DMS53 treated with DMSO at 0.1 percent for 48 hours (cell line): ENCODE data around the gene LCLAT1.
"Not testable (repeated sequence)": the region's sequence is repeated elsewhere in the genome, so short reads cannot be mapped to it uniquely, and the experiment has no call there.

Experiments
- DNase-seq: peaks from one replicate; lab custom pipeline; 2025; ENCODE audit not compliant: unreplicated experiment; lab: John Stamatoyannopoulos, UW

The LCLAT1 gene

GRCh38 chr2:30583204-30583749, 136.2 kb downstream of the LCLAT1 start:
- no peak for DNase-seq

DNA sequence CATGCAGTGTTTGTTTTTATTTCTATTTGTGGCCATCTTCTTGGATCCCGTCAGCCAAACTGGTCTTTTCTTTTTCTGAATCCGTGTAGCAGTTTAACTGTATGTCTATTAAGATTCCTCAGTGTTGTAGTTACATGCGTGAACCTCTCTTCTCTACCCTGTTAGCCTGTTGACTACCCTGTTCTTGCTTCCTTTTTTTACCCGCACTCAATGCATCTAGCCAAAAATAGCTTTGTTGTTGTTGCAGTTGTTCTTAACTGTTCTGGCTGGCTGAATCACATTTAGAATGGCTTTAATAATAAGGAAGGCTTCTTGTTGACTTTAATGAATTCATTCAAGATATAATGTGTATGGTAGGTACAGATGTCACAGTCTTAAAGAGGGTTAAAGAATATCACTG, 137.1 kb downstream of the LCLAT1 start:
- DNase-seq = no peak

- no peak for DNase-seq
These were observed 141.9 kb downstream of the LCLAT1 start for GRCh38 chr2:30588994-30589393.

GRCh38 chr2:30590407-30590806, 143.4 kb downstream of the LCLAT1 start:
- DNase-seq = no peak

DNA sequence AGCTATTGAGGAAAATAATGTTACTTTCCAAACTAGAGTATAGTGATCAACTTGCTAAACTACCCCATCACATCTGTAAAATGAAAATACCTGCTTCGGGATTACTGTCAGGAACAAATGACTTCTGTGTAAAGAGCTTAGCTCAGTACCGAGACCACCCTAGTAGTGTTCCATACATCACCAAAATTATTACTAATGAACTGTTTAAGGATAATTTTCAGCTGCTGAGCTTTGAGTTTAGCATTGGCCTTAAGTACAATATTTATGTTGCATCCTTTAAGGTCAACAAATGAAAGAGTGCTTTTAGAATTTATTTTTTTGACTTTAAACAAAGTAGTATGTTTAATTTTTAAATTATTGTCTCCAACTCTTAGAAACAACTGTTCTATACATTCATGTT, 144.1 kb downstream of the LCLAT1 start:
- no peak for DNase-seq

- no peak for DNase-seq
These were observed 154.3 kb downstream of the LCLAT1 start for GRCh38 chr2:30601375-30601774.

GRCh38 chr2:30605197-30605596, 158.2 kb downstream of the LCLAT1 start:
- DNase-seq = no peak

- DNase-seq = no peak
These were observed 161.6 kb downstream of the LCLAT1 start for GRCh38 chr2:30608643-30609042.

DNA sequence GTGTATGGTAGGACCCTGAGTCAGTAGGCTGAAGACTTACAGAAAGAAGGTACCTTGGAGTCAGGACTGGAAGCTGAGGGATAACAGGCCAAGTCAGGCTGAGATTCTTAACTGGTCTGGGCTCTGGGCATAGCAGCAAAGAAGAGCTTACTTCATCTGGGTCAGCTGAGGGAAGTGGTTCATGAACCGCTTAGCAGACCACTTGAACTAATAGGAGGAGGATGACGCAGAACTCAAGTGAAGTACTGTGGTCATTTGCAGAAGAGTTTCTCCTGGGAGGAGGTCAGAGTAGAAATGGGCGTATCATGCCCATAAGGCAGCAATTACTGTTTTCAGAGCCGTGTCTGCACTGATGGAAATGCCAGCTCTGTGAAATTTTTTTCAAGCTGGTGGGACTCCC, 164.5 kb downstream of the LCLAT1 start:
- DNase-seq = no peak

DNA sequence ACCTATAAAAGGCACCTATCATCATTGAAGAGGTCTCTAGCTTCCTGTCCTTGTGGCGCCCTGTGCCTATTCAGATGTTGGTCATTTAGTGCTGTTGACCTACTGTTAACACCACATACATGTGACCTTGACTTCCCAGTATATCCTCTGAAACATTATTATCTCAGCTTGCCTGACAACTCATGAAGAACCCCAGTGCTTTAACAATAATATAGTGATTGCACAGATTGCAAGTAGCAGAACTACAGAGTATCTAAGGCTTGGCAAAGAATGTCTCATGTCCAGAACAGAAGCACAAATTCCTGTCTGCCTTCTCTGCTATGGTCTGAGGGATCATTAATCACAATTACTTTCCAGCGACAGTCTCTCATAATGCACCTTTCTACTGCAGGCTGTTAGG, 165.3 kb downstream of the LCLAT1 start:
- no peak for DNase-seq

DNA sequence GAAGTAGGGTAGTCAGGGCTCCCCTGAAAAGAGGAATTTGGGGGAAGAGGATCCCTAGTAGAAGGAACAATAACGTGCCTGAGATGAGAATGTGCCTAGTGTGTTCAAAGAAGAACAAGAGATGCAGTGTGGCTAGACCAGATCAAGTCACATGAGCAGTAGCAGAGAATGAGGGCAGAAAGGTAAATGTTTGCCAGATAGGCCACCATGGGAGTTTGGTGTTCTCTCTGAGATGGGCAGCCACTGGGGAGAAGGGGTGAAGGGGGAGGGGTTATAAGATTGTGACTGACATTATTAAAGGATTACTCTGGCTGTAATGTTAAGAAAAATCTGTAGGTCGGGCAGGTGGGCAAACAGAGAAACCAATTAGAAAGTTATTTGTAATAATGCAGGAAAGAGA, 166.0 kb downstream of the LCLAT1 start:
- no peak for DNase-seq

DNA sequence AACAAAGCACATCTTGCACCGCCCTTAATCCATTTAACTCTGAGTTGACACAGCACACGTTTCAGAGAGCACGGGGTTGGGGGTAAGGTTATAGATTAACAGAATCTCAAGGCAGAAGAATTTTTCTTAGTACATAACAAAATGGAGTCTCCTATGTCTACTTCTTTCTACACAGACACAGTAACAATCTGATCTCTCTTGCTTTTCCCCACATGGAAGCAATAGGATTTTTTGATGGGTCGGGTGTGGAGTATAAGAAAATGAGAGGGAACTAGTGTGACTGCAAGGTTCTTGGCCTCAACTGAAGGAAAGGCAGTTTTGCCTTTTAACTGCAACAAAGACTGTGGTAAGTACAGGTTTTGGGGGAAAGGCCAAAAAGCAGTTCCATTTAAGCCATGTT, 167.2 kb downstream of the LCLAT1 start:
- DNase-seq = not testable (repeated sequence)

DNA sequence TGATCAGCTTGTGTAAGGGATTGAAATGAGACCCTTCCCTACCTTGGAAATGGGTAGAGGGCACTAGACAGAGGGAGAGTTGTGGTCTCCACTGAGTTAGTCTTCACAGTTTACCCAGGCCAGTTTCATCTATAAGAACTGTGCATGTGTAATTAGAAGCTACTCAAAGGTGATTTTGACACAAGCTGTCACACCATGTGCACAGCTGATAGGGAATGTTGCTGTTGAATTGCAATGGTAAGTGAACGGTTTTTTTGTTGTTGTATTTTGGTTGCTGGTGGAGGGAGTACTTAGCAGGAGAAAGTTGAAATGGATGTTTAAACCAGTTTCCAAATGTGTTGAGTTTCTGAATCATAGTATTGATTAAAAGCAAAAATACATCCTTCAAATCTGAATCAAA, 168.9 kb downstream of the LCLAT1 start:
- no peak for DNase-seq

DNA sequence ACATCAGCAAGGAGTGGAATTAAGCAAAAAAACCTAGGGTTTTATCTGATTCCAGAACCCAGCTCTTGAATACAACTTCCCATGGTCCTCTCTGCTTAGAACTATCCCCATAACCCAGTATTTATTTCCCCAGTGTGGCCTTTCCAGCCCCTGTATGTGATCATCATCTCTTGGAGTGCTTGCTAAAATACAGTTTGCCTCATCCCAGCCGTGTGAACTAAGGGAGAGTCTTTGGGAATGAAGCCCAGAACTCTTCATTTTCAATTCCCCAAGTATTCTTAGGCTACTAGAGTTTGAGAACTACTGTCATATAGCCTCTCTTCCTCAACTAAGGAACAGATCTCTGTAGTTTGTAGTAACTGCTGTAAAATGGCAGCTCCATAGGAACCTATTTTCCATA, 173.1 kb downstream of the LCLAT1 start:
- no peak for DNase-seq

GRCh38 chr2:30621836-30622235, 174.8 kb downstream of the LCLAT1 start:
- DNase-seq = no peak

GRCh38 chr2:30622452-30622851, 175.4 kb downstream of the LCLAT1 start:
- DNase-seq = peak; percentile 64

DNA sequence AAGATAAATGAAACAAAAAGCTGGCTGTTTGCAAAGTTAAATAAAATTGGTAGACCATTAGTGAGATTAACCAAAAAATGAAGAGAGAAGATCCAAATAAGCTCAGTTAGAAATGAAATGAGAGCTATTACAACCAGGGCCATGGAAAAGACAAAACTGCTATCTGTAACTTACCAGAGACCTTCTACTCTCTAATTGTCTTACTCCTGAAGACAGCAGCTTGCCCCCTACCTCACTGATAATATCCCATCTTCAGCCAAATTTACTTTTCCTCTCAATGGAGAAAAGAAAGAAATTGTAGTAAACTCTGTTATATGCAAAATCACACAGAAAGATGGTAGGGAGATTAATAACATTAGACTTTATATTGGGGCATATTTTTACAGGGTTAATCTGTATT, 178.2 kb downstream of the LCLAT1 start:
- no peak for DNase-seq

DNA sequence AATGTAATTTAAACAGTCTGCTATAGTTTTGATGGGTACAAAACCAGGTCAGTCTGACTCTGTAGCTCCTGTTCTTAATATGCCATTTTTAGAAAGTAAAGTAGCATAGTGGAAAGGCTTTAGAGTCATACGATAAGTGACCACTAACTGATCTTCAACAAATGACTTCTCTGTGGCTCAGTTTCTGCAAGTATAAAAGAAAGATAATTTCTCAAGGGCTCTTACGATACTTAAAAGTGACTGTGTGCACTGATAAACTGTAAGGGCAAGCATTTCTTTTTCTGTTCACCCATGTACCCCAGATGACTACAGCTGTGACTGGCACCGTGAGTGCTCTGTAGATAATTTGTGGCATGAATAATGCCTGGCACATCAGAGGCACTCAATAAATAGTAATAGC, 178.7 kb downstream of the LCLAT1 start:
- no peak for DNase-seq

DNA sequence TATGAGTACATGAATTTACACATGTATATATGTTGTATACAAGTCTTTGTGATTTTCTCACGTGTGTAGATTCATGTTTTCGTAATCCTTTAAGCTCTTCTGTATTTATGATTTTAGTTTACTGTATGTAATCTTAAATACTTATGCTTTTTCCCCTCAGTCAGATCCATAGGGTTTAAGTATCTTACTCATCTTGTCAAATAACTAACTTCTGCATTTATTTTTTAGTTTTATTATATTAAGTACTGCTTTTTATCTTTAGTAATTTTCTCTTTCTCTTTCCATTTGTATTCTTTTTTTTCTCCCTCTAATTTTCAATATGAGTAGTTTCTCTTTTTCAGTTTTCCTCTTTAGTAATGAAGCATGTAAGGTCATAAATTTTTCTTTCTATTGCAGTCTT, 179.4 kb downstream of the LCLAT1 start:
- no peak for DNase-seq

DNA sequence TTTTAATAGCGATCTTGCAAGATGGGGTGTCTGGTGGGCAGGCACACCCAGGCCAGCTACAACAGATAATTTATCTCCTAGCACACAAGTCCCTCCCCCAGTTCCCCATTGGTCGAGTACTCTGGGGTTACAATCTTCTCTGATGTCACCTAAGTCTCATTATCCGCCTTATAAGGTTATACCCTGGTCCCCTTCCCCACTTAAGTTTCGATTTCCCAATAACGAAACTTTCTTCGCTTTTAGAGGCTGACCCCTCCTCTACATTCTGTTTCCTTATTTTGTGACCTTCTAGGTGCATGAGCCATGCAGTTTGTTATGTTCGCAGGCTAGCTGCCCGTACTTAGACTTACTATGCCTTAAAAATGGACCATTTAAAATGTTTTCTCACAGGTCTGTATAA, 180.1 kb downstream of the LCLAT1 start:
- no peak for DNase-seq

DNA sequence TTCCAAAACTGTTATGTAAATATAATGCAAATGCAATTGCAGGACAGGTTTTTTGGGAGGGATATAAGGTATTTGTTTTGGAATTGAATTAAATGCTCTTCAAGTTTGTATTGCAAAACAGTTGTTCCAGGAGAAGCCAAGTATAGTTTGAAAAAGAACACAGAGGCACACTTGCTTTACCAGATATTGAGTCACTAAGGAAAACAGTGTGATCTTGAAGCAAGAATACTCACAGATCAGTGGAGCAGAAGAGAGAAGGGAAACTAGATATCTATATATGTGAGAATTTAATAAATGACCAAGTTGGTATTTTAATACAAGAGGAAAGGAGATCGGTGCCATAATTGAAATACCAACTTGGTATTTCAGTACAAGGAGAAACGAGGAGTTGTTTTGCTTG, 181.3 kb downstream of the LCLAT1 start:
- no peak for DNase-seq

GRCh38 chr2:30629866-30630265, 182.8 kb downstream of the LCLAT1 start:
- no peak for DNase-seq

- DNase-seq = no peak
These were observed 184.1 kb downstream of the LCLAT1 start for GRCh38 chr2:30631051-30631671.
